K562 (cell line): ENCODE results near the gene SYT8. TPM values are rescaled to one million over a fixed set of nuclear protein-coding genes. Genes with fewer than 3 reads are reported as not detected.

Experiments used
- ATAC-seq: fragments of 200-7000 bp; cut with Tn5 transposase; 3 replicates; pipeline ENCODE4 v1.9.1; 2020; ENCODE audit warnings: moderate library complexity
- BruUV-seq: library from RNA; stranded (reverse); fragments of 400-500 nt; replicated peaks from 2 replicates; lab custom pipeline; 2021; lab: Mats Ljungman, UMichigan
- CTCF ChIA-PET: fragments of 300-600 bp; formaldehyde crosslinking; extraction: SDS; loops from one replicate; lab custom pipeline; 2021; ENCODE audit warnings: low intra/inter-chr PET ratio; lab: Yijun Ruan, JAX
- POLR2A ChIA-PET: fragments of 300-600, 350-650 bp; sonication (Branson Sonifier 250); formaldehyde crosslinking; extraction: SDS; loops from one replicate; lab custom pipeline; 2021; ENCODE audit warnings: antibody characterized with exemption, inconsistent platforms; lab: Yijun Ruan, JAX
- DNase-seq, 4 experiments: peaks; one replicate each; pipeline versions ENCODE4 v3.0.0 to v3.0.0-alpha.2; 2011 to 2018; ENCODE audit warnings: low spot score in 3 of 4, mixed read lengths in 3 of 4; ENCODE audit errors: extremely low read depth in 1 of 4
- FAIRE-seq: peaks from 2 replicates; lab custom pipeline; 2011; peaks lifted over from hg19 to GRCh38; lab: Jason Lieb, UNC
- H2AFZ ChIP-seq: 2 replicates; pipeline ENCODE4 v1.6.0; 2011; ENCODE audit warnings: low read depth, low read length, control low read depth, inconsistent platforms
- H3K27ac ChIP-seq: fragments of 200-600 bp; 3 replicates; pipeline ENCODE4 v1.8.0; 2011; ENCODE audit warnings: low read depth, mild to moderate bottlenecking, control low read depth, inconsistent platforms, low read length, moderate library complexity, mixed read lengths; ENCODE audit errors: extremely low read depth
- H3K27me3 ChIP-seq, 2 experiments: fragments of 300-600 bp in 1 of 2; 2 replicates in 1 of 2; 3 replicates in 1 of 2; pipeline versions ENCODE4 v1.6.0 to v1.8.0; 2011; ENCODE audit warnings: inconsistent platforms in 2 of 2, low read length in 2 of 2, mild to moderate bottlenecking in 1 of 2, mixed read lengths in 1 of 2, moderate library complexity in 1 of 2; ENCODE audit not compliant: control insufficient read depth in 2 of 2, insufficient read depth in 2 of 2
- H3K36me3 ChIP-seq: fragments of 300-600 bp; 3 replicates; pipeline ENCODE4 v1.8.0; 2011; ENCODE audit warnings: mild to moderate bottlenecking, low read length, inconsistent platforms; ENCODE audit not compliant: control insufficient read depth, insufficient read depth
- H3K4me1 ChIP-seq, 2 experiments: fragments of 200-600 bp in 1 of 2; replicated peaks in 1 of 2; 2 replicates in 1 of 2; 3 replicates in 1 of 2; pipeline versions ENCODE4 v1.5.1 to v1.8.0; 2011; ENCODE audit warnings: inconsistent platforms in 2 of 2, low read length in 2 of 2, mild to moderate bottlenecking in 1 of 2, mixed read lengths in 1 of 2, moderate library complexity in 1 of 2; ENCODE audit not compliant: control insufficient read depth in 2 of 2, insufficient read depth in 2 of 2
- H3K4me2 ChIP-seq: 2 replicates; pipeline ENCODE4 v1.6.1; 2011; ENCODE audit warnings: low read length, control low read depth, inconsistent platforms, mixed read lengths; ENCODE audit not compliant: insufficient read depth
- H3K4me3 ChIP-seq: fragments of 200-600 bp; sonication (generic), shearing (Covaris generic); 2 replicates; pipeline ENCODE4 v1.5.1; 2016; ENCODE audit warnings: control low read depth, inconsistent platforms
- H3K79me2 ChIP-seq: fragments of 200-600 bp; 3 replicates; pipeline ENCODE4 v1.8.0; 2011; ENCODE audit warnings: low read length, inconsistent platforms; ENCODE audit not compliant: control insufficient read depth, insufficient read depth
- H3K9ac ChIP-seq, 2 experiments: 2 replicates each; pipeline versions ENCODE4 v1.6.0 to v1.6.1; 2011; ENCODE audit warnings: low read depth in 2 of 2, low read length in 2 of 2, control low read depth in 1 of 2, inconsistent platforms in 1 of 2, mild to moderate bottlenecking in 1 of 2, mixed read lengths in 1 of 2; ENCODE audit not compliant: insufficient read depth in 1 of 2
- H3K9me1 ChIP-seq: one replicate; pipeline ENCODE4 v1.6.0; 2011; ENCODE audit warnings: inconsistent platforms, mild to moderate bottlenecking, low read length, moderate library complexity; ENCODE audit not compliant: control insufficient read depth, insufficient read depth
- H3K9me3 ChIP-seq: replicated peaks from 2 replicates; pipeline ENCODE4 v1.5.1; 2011; ENCODE audit warnings: low read depth, low read length, inconsistent platforms; ENCODE audit not compliant: control insufficient read depth, insufficient read depth
- H4K20me1 ChIP-seq: replicated peaks from 2 replicates; pipeline ENCODE4 v1.6.1; 2011; ENCODE audit warnings: low read length, inconsistent platforms, mixed read lengths; ENCODE audit not compliant: control insufficient read depth, insufficient read depth
- ARID1B ChIP-seq: fragments of 450-650 bp; IDR thresholded peaks from 2 replicates; pipeline ENCODE4 v1.6.1; 2016; ENCODE audit warnings: antibody characterized with exemption, mild to moderate bottlenecking, inconsistent platforms
- ATF7 ChIP-seq: fragments of 450-650 bp; IDR thresholded peaks from 2 replicates; pipeline ENCODE4 v1.7.1; 2014; ENCODE audit warnings: mild to moderate bottlenecking, moderate library complexity
- CHD4 ChIP-seq: fragments of 200-600 bp; sonication (generic); IDR thresholded peaks from 3 replicates; pipeline ENCODE4 v1.6.1; 2012; ENCODE audit warnings: low read depth, mild to moderate bottlenecking, mixed read lengths, low read length, inconsistent platforms; ENCODE audit not compliant: insufficient read depth, insufficient replicate concordance, poor library complexity, severe bottlenecking
- DNMT1 ChIP-seq: fragments of 450-650 bp; IDR thresholded peaks from 2 replicates; pipeline ENCODE4 v1.6.1; 2016; ENCODE audit warnings: antibody characterized with exemption, mild to moderate bottlenecking
- MNT ChIP-seq, 2 experiments: fragments of 450-650 bp; conservative IDR thresholded peaks; 2 replicates each; pipeline ENCODE4 v1.6.1; 2017; ENCODE audit warnings: mild to moderate bottlenecking in 2 of 2, moderate library complexity in 2 of 2
- NR0B1 ChIP-seq: fragments of 450-650 bp; IDR thresholded peaks from one replicate; pipeline ENCODE4 v1.6.1; 2018; ENCODE audit warnings: mild to moderate bottlenecking, moderate library complexity; ENCODE audit not compliant: partially characterized antibody
- NR2C2 ChIP-seq, 2 experiments: fragments of 200-800 bp in 1 of 2; sonication (Bioruptor generic) in 1 of 2; sonication (generic) in 1 of 2; formaldehyde crosslinking in 1 of 2; IDR thresholded peaks; 2 replicates each; pipeline versions ENCODE4 v1.6.1 to v1.8.0; 2016 to 2022; ENCODE audit warnings: mild to moderate bottlenecking in 1 of 2, missing compliant biosample characterization in 1 of 2, missing genetic modification characterization in 1 of 2, missing genetic modification reagents in 1 of 2
- STAT5B ChIP-seq: fragments of 250-450 bp; sonication (Bioruptor Pico); IDR thresholded peaks from 2 replicates; pipeline ENCODE4 v1.8.0; 2021; ENCODE audit warnings: mild to moderate bottlenecking, inconsistent platforms
- VEZF1 ChIP-seq: fragments of 200-800 bp; sonication (Bioruptor generic); IDR thresholded peaks from 2 replicates; pipeline ENCODE4 v1.6.1; 2017; ENCODE audit warnings: missing genetic modification characterization, missing compliant biosample characterization
- ZNF561 ChIP-seq: fragments of 450-650 bp; formaldehyde crosslinking; conservative IDR thresholded peaks from 2 replicates; pipeline ENCODE4 v1.4.0; 2020; ENCODE audit warnings: mild to moderate bottlenecking, moderate library complexity
- ZNF639 ChIP-seq, 2 experiments: fragments of 200-800 bp in 1 of 2; sonication (Bioruptor generic) in 1 of 2; sonication (generic) in 1 of 2; formaldehyde crosslinking in 1 of 2; IDR thresholded peaks in 1 of 2; conservative IDR thresholded peaks in 1 of 2; 2 replicates each; pipeline versions ENCODE4 v1.5.0 to v1.6.1; 2016 to 2020; ENCODE audit warnings: missing compliant biosample characterization in 1 of 2, missing genetic modification characterization in 1 of 2, missing genetic modification reagents in 1 of 2
- WGBS: fragments of 100-300 bp; shearing (Covaris generic); methylation state at CpG from one replicate; pipeline ENCODE4 v1.1.6; 2016; ENCODE audit warnings: low coverage, mixed read lengths; ENCODE audit not compliant: insufficient coverage; ENCODE audit errors: missing lambda C conversion rate; 5-methylcytosine and 5-hydroxymethylcytosine counted together
- in situ Hi-C: fragments of 300-500 bp; cut with MboI; formaldehyde crosslinking; loops from 4 replicates; pipeline ENCODE4 v1.15.0; 2018; ENCODE audit warnings: inconsistent platforms, mixed read lengths
- intact Hi-C: fragments of 100-400 bp; cut with micrococcal nuclease; formaldehyde crosslinking; loops from 2 replicates; pipeline ENCODE4 v1.14.2; 2022
- polyA plus RNA-seq, 8 experiments: library from polyadenylated mRNA; depleted of rRNA in 4 of 8; stranded (reverse) in 5 of 8; unstranded in 3 of 8; fragments of >200 nt; fragmentation: Nextera tagmentation in 2 of 8; fragmentation: Illumina TruSeq in 1 of 8; extraction: Ambion mirVana in 2 of 8; extraction: Trizol in 1 of 8; gene quantifications; 2 replicates each; pipeline versions ENCODE4 v1.2.1 to v1.2.3, GENCODE V29; 2011 to 2014; ENCODE audit warnings: inconsistent platforms in 1 of 8, missing spikeins in 1 of 8
- total RNA-seq, 7 experiments: library from RNA; depleted of rRNA in 6 of 7; stranded (reverse); fragments of >200 nt in 6 of 7; fragmentation: Illumina TruSeq in 2 of 7; extraction: Trizol in 2 of 7; gene quantifications; 2 replicates each; pipeline versions ENCODE4 v1.2.1 to v1.2.3, GENCODE V29; 2011 to 2021; ENCODE audit warnings: low replicate concordance in 1 of 7
- TF ChIP-seq, protein P1 (sequence below): fragments of 250-450 bp; sonication (Bioruptor Pico); IDR thresholded peaks from 2 replicates; pipeline ENCODE4 v1.8.0; 2021; ENCODE audit warnings: borderline replicate concordance, mild to moderate bottlenecking, moderate library complexity; ENCODE audit not compliant: poor library complexity, severe bottlenecking

Gene SYT8
- total and polyA plus RNA-seq, 9 of the 15 experiments (the other 6 are each of a cell fraction or from before 2014, with no cell fraction given), result not detected

DNA sequence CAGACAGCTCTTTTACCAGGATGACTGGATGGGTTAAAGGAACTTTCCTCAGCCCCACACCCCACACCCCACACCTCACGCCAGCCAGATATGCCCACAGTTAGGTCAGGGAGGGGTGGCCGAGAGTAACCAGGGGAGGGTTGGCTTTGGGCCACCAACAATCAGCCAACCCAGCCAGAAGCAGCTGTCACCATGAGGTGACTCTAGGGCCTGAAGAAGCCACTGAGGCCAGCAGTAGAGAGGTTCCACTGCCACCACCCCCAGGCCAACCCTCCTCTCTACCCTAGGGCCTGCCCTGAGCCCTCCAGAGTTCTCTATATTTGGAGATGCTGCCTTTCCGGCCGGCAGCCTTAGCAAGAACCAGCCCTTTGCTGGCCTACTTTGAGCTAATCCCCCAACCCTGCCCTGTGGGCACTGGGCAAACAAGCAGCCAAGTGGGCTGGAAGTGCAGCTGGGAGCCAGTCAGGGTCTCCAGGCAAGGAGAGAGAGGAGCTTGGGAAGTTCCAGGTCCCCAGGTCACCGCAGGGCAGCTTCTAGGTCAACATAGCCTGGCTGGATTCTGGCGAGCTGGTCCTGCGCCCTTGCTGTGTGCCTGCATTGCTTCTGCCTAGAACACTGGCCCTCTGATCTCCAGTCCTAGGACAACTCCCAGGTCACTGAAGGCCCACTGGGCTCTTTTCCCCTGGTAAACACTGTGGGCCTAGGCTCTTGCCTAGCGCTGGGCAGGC lies 12.0 kb upstream of the SYT8 start:
- no peaks in the 10 kb centered on the region for H3K9me3 ChIP-seq
- H3K4me2 ChIP-seq, result no peak overlapping the region
- H3K9me1 ChIP-seq, result no peaks in the 10 kb centered on the region
- intact Hi-C loops (no loop called here), in situ Hi-C loops (loop anchor here (5.0 kb wide), 1 partner anchor 126 kb away; the partner anchor contains the start of gene KRTAP5-6)
- no peaks in the 10 kb centered on the region for H3K36me3 ChIP-seq
- no peak overlapping the region for H3K27ac ChIP-seq
- WGBS, result 0% methylated on average over 7 of the region's 8 CpGs
- ChIA-PET POLR2A (interaction anchor here (0.6 to 0.8 kb wide), 2 partner anchors 59 to 130 kb away, joined by 3 read pairs; partner anchors contain the start of gene CTSD), CTCF (interaction anchor here (0.8 kb wide), 1 partner anchor 328 kb away, joined by 3 read pairs; no protein-coding TSS in a partner anchor)
- no TSS peak for BruUV-seq
- DNase-seq, result no peak
- FAIRE-seq, result no peak
- no peaks in the 10 kb centered on the region; the same call in none of the 2 replicates for H4K20me1 ChIP-seq
- peaks cover 0 to 19% of the 10 kb centered on the region in 2 experiments; a peak in 2 of 5 replicates for H3K27me3 ChIP-seq
- no peak overlapping the region for H3K9ac ChIP-seq
- no peak overlapping the region for H2AFZ ChIP-seq
- no peaks in the 10 kb centered on the region for H3K79me2 ChIP-seq
- ATAC-seq, result no peak
- H3K4me3 ChIP-seq, result no peak overlapping the region
- peaks cover 0 to 29% of the 10 kb centered on the region in 2 experiments; a peak in 2 of 5 replicates for H3K4me1 ChIP-seq
- no peak for TF ChIP-seq ZNF561 (CRISPR knock-in tag)
- TF ChIP-seq VEZF1 (CRISPR knock-in tag), result no peak
- no peak for TF ChIP-seq DNMT1
- TF ChIP-seq NR2C2 (CRISPR knock-in tag; IDR thresholded peaks at IDR 0.05), result no peak
- TF ChIP-seq NR2C2 (tag; IDR thresholded peaks at IDR 0.05), result no peak
- no peak for TF ChIP-seq STAT5B (CRISPR knock-in tag)
- TF ChIP-seq MNT (conservative IDR thresholded peaks at IDR 0.05), result no peak
- TF ChIP-seq NR0B1, result no peak
- TF ChIP-seq, protein P1, sequence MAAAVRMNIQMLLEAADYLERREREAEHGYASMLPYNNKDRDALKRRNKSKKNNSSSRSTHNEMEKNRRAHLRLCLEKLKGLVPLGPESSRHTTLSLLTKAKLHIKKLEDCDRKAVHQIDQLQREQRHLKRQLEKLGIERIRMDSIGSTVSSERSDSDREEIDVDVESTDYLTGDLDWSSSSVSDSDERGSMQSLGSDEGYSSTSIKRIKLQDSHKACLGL (CRISPR knock-in tag), result no peak
- TF ChIP-seq CHD4, result no peak
- TF ChIP-seq ATF7, result no peak
- TF ChIP-seq ARID1B, result no peak
- no peak for TF ChIP-seq ZNF639 (CRISPR knock-in tag; conservative IDR thresholded peaks at IDR 0.05 in 1 of 2, IDR thresholded peaks at IDR 0.05 in 1 of 2)
